Hippocampal formation (tissue), 2 donors: ENCODE measurements around the gene SPIRE2.
"Not testable (repeated sequence)": the region's sequence is repeated elsewhere in the genome, so short reads cannot be mapped to it uniquely, and the experiment has no call there.

Source experiments
- DNase-seq, 2 donors: peaks; one replicate each; lab custom pipeline; 2025; lab: John Stamatoyannopoulos, UW

The SPIRE2 gene, protein sequence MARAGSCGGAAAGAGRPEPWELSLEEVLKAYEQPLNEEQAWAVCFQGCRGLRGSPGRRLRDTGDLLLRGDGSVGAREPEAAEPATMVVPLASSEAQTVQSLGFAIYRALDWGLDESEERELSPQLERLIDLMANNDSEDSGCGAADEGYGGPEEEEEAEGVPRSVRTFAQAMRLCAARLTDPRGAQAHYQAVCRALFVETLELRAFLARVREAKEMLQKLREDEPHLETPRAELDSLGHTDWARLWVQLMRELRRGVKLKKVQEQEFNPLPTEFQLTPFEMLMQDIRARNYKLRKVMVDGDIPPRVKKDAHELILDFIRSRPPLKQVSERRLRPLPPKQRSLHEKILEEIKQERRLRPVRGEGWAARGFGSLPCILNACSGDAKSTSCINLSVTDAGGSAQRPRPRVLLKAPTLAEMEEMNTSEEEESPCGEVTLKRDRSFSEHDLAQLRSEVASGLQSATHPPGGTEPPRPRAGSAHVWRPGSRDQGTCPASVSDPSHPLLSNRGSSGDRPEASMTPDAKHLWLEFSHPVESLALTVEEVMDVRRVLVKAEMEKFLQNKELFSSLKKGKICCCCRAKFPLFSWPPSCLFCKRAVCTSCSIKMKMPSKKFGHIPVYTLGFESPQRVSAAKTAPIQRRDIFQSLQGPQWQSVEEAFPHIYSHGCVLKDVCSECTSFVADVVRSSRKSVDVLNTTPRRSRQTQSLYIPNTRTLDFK

DNA sequence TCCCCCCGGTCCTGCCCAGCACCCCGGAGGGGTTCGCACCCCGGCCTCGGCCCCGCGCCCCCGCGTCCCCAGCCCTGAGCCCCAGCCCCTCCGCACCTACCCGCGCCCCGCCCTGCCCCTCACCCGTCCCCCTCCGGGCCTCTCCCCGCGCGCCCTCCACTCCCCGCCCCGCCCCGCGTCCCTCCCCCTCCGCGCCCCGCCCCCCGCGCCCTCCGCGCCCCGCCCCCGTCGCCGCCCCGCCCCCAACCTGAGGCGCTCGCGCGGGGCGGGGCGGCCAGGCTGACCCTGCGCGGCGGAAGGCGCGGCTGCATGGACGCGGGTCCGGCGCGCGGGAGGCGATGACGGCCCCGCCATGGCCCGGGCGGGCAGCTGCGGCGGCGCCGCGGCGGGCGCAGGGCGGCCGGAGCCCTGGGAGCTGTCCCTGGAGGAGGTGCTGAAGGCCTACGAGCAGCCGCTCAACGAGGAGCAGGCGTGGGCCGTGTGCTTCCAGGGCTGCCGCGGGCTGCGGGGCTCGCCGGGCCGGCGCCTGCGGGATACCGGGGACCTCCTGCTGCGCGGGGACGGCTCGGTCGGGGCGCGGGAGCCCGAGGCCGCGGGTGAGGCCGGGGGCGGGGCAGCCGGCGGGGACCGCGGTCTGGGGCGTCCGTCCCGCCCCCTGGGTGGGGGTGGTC is at the start of gene SPIRE2:
SPIRE2 (plus strand) TSS at position 277 of the 671 bp plus-strand sequence; CDS start at position 353, 76 bp downstream.
- peak; percentile 16 to 51 for DNase-seq

DNA sequence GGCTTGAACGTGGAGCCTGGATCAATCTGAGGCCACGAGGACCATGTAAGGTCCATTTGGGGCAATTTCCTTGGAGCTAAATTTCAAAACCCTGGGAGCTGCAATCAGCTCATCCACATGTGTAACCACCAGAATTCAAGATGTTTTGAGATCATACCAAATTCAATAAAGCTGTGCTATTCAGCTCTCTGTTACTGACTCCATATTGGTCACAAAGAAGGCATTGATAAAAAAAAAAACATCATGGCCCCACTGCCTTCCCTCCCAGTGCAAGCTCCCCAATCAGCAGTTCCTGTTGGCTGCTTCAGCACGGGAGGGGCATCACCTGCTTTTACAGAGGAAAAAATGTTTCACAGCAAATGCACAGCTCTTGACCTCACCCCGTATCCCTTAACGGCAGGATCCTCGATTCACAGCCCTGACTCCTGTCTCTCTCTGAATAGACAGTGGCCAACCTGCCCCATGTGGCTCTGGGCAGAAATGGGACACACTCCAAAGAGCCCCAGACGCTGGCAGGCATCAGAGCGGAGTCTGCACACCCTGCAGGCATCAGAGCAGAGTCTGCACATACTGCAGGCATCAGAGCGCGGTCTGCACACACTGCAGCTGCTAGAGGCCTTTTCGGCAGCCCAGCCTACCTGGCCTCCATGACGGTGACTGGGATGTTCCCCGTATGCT is 48.9 kb upstream of the SPIRE2 start:
- peak in 1 of 2 donors; percentile 17 for DNase-seq

DNA sequence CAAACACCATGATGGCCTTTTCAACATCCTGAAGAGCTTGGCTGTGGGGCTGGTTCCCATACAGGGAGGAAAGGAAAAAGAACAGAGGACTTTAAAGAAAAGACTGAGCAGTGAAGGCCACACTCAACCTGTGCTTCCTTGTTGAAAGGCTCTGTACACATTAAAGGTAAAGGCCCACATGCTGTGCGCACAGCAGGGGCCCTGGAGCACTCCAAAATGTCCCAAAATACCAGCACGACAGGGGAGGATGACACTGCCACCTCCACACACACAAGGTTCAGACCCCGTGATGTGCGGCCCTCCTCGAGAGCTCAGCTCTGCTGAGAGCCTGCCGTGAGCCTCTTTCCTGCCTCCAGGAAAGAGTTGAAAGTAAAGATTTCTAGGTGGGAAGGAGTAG is 48.4 kb upstream of the SPIRE2 start:
- no peak for DNase-seq

DNA sequence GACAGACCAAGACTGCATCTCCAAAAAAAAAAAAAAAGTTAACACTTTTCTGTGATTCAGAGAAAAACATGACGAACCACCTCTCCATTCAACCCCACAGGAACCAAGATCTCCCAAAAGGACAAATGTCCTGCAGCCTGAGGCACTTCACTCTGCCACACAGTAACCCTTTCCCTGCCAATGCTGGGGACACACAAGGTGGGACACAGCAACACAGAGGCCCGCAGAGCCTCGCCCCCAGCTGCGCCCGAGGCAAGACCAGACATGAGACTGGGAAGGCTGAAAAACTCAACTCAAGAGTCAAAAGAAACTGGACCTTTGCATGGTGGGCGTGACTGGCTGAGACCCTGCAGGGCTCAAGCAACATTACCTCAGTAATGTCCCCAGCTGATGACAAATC is 45.8 kb upstream of the SPIRE2 start:
- DNase-seq, result no peak

DNA sequence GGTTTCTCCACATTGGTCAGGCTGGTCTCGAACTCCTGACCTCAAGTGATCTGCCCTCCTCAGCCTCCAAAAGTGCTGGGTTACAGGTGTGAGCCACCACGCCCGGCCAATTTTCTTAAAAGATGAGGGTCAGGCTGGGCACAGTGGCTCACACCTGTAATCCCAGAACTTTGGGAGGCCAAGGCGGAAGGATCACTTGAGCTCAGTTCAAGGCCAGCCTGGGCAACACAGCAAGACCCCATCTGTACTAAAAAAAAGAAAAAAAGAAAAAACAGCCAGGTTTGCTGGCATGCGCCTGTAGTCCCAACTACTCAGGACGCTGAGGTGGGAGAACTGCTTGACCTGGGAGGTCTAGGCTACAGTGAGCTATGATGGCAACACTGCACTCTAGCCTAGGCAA is 44.3 kb upstream of the SPIRE2 start:
- not testable (repeated sequence) for DNase-seq

DNA sequence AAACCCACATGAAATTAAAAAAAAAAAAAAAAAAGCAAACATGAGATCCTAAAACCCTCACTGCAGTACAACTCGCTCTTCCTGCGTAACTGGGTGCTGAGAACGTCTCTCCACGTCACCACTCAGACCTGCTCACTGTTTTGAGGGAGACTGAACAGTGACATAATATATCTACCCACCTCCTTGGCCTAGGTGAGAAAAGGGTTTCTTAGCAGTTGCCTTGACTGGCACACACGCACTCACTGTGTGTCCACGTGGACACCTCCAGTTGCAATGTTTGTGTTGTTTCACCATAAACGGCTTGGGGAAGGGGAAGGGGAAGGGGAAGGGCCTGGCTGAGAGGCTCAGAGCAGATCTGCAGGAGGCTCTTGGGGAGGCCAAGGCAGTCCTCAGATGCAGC is 43.9 kb upstream of the SPIRE2 start:
- no peak for DNase-seq

DNA sequence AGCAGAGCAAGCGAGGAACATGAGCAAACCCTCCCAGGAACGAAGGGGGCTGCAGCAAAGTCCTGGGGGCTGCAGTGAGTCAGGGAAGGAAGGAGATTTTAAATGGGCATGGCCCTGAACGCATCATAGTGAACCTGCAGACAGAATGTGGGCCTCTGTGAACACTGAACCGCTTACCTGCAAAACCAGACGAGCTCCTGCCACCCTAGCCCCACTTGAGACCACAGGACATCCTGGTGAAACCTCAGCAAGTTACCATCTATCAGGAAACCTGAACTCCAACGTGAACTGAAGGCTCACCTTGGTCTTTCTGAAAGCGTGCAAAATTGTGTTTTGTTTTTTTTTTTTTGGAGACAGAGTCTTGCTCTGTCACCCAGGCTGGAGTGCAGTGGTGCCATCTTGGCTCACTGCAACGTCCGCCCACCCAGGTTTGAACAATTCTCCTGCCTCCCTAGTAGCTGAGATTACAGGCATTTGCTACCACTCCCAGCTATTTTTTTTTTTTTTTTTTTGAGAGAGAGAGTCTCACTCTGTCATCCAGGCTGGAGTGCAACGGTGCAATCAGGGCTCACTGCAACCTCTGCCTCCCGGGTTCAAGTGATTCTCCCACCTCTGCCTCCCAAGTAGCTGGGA is 42.6 kb upstream of the SPIRE2 start:
- no peak for DNase-seq

DNA sequence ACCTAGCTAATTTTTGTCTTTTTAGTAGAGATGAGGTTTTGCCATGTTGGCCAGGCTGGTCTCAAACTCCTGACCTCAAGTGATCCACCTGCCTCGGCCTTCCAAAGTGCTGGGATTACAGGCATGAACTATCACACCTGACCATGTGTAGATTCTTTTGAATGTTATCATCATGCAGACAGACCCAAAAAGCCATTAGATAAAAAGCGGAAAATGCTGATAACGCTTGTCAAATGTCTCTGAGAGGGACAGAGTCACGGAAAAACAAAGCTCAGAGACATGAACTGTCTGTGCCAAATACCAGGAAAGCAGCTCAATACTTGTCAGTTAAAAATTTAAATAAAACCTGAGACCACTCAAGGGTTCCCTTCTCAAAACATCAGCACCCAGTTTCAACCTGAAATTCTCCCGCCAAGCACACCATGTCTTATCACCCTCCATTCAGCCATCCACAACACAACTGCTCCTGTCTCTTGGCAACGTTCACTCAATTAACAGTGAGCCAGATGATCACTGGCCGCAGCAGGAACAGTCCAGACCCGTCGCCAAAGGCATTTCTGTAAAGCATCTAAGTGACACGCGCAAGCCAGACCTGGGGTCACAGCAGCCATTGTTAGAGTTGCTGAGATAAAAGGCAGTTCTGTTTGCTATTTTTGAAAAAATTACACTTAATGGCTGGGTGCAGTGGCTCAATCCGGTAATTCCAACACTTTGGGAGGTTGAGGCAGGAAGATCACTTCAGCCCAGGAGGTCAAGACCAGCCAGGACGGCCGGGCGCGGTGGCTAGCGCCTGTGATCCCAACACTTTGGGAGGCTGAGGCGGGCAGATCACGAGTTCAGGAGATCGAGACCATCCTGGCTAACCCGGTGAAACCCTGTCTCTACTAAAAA is 41.6 kb upstream of the SPIRE2 start:
- no peak for DNase-seq

DNA sequence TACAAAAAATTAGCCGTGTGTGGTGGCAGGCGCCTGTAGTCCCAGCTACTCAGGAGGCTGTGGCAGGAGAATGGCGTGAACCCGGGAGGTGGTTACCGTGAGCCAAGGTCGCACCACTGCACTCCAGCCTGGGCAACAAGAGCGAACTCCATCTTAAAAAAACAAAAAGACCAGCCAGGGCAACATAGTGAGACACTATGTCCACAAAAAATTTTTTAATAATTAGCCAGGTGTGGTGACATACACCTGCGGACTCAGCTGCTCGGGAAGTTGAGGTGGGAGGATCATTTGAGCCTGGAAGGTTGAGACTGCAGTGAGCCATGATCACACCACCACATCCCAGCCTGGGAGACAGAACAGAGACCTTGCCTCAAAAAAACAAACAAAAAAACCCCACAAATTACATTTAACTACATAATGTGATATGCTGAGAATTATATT is 40.9 kb upstream of the SPIRE2 start:
- DNase-seq, result no peak

DNA sequence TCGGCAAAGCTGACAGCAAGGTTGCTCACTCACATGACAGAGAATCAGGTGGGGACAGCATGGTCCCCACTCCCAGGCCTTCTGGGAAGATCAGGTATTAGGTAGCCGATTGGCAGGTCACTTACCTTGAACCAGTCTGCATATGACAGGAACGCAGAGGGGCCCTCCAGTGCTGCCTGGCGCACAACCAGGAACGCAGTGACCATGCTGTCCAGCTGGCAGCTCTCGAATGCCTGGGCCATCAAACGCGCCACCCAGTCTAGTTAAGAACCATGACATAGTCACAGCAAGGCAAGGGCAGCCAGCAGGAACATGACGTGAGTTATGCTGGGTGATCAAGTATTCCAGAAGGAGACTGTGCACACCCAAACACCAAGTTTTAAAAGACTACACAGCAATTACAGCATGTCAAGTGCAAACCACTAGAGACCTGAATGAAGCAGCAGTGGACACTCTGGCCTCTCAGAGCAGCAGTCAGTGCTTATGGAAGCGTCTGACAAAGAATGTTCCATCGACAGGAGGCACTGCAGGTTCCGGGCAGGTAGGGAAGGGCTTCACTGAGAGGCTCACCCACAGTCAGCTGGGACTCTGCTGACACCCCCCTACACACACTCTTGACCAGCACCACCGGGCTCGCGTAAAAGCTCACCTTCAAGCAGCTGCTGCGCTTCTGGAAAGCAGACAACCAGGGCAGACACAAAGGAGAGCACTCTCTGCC is 36.8 kb upstream of the SPIRE2 start:
- DNase-seq, result no peak

DNA sequence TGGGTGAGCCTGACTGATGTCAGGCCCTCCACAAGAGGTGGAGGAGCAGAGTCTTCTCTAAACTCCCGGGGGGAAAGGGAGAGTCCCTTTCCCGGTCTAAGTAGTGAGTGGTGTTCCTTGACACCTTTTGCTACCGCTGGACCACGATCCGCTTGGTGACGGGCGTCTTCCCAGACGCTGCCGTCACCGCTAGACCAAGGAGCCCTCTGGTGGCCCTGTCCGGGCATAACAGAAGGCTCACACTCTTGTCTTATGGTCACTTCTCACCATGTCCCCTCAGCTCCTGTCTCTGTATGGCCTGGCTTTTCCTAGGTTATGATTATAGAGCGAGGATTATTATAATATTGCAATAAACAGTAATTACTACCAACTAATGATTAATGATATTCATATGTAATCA is 35.2 kb upstream of the SPIRE2 start:
- peak in 1 of 2 donors; percentile 8 for DNase-seq

DNA sequence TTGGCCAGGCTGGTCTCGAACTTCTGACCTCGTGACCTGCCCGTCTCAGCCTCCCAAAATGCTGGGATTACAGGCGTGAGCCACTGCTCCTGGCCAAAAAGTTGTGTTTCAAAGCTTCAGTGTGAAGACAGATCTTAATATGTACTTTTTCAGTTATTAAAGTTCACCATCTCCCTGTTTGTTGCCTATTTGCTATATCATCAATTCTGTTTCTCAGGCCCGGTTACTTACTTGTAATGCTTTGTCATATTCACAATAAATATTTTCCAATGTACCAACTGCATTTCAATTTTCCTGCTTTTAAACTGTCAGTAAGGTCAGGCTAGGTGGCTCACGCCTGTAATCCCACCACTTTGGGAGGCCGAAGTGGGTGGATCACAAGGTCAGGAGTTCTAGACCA is 34.3 kb upstream of the SPIRE2 start:
- no peak for DNase-seq

DNA sequence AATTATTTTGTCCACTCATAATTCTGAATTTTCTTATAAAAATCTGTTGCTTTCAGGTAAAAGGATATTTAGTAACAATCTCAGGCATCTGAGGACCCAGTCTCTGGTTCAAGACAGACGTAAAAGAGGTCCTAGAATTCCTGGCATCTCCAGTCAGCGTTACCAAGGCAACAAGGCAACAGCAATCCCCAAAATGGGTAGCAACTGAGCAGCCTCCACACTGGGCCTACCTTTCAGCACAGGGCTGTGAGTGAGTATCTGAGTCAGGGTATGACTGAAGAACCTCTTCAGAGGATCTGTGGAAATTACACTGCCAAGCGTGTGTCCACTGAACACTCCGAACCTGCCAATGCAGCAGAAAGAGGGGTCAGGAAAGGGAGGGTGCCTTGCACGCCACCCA is 32.6 kb upstream of the SPIRE2 start:
- DNase-seq, result no peak

DNA sequence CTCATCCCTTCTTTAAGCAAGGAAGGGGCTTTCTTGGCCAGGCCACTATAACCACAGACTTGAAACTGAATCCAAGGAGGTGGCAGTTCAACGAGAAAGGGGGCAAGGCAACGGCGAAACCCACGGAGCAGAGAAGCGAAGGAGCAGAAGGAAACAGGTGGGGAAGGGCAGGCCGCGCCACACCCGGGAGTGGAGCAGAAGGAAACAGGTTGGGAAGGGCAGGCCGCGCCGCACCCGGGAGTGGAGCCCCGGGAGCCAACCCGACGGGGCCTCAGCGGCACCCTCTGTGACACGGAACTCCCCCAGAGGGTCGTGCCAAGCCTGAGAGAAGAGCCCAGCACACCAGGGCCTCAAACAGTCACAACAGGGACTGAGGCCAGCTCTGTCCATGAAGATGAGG is 32.2 kb upstream of the SPIRE2 start:
- DNase-seq, result no peak

DNA sequence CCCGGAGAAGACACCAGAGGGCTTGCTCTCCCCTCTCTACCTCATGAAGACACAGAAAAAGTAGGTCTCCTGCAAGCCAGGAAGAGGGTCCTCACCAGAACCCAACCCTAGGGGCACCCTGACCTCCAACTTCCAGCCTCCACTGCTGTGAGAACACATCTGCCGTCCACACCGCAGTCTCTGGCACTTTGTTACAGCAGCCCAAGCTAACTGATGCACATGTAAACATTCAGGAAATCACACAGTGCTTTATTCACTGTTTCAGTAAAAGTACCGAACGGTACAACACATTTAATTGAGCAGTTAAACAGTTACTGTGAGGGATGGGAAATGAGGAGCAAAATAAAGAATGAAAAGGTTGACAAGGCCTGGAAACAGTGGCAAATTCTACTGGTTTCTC is 30.1 kb upstream of the SPIRE2 start:
- DNase-seq, result no peak

DNA sequence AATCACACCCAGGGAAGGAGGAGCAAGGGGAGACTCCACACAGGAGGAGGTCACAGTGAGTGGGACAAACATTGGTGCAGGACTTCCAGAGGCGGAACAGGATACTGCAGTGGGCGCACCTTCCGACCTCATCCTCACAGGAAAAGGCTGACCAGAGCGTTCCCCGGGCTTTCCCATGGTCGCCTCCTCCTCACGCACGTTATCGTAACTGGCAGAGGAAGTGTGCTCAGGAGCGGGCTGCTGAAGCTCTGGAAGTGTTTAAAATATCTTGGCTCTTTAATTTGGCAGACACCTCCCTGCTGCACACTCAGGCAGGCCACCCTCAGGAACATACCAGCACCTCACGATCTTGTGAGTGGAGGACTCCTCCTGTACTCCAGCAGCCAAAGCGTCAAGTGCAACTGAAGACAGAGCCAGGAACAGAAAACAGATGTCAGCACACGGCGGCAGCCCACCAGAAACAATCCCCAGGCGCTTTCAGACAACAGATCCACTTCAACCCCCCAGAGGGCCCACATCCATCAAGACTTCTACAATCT is 29.4 kb upstream of the SPIRE2 start:
- DNase-seq, result no peak

DNA sequence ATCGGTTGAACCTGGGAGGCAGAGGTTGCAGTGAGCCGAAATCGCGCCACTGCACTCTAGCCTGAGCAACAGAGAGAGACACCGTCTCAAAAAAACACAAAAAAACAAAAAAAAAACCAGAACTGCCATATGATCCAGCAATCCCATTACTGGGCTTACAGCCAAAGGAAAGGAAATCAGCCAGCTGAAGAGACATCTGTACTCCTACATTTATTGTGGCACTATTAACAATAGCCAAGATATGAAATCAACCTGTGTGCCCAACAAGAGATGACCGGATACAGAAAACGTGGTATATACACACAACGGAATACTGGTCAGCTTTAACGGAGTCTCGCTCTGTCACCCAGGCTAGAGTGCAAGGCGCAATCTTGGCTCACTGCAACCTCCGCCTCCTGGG is 26.5 kb upstream of the SPIRE2 start:
- DNase-seq, result no peak

DNA sequence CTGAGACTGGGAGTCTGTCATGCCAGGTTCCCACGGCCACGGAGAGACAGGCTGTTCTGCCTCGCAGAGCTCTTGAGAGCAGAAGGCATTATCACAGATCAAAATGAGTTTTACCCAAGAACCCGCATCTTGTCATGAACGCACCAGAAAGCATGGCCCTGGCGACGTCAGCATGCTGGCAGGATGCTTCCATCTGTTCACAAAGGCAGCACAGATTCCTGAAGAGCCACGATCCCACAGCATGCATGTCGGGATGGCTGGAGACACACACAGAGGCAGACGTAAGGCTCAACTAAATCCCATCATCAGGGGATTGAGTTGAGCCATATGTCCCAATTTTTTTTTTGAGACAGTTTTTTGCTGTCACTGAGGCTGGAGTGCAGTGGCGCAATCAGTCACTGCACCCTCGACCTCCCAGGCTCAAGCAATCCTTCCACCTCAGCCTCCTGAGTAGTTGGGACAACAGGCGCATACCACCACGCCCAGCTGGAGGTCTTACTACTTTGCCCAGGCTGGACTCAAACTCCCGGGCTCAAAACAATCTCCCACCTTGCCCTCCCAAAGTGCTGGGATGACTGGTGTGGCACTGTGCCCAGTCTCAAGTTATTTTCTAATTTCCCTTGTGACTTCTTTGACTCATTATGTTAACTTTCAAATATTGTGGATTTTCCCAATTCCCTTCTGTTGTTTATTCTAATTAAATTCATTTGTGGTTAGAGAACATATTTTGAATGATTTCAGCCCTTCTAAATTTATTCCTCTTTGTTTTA is 23.0 kb upstream of the SPIRE2 start:
- no peak for DNase-seq
